ENCODE results near the gene NDUFB10.

Gene NDUFB10

GRCh38 chr16:1930338-1930720 is 29.0 kb upstream of the NDUFB10 start:
- no peaks in the 10 kb centered on the region for H3K36me3 Mint-ChIP-seq (ENCODE audit: low read depth)
- H3K9me3 Mint-ChIP-seq = no peaks in the 10 kb centered on the region
- H3K27ac Mint-ChIP-seq = no peak overlapping the region
- no peak for TF ChIP-seq CTCF (IDR thresholded peaks at IDR 0.05)
- H3K27me3 Mint-ChIP-seq (ENCODE audit: low read depth, poor library complexity) = peaks cover 14% of the 10 kb centered on the region
- no peak for DNase-seq
- H3K4me3 Mint-ChIP-seq = no peak overlapping the region
- peaks cover 23% of the 10 kb centered on the region for H3K4me1 Mint-ChIP-seq

GRCh38 chr16:1932050-1933028 is 27.0 kb upstream of the NDUFB10 start:
- no peak for TF ChIP-seq CTCF (IDR thresholded peaks at IDR 0.05)
- no peaks in the 10 kb centered on the region for H3K9me3 Mint-ChIP-seq
- no peak for DNase-seq
- H3K27ac Mint-ChIP-seq = no peak overlapping the region
- H3K4me1 Mint-ChIP-seq = peaks cover 16% of the 10 kb centered on the region
- H3K4me3 Mint-ChIP-seq = no peak overlapping the region
- peaks cover 11% of the 10 kb centered on the region for H3K27me3 Mint-ChIP-seq (ENCODE audit: low read depth, poor library complexity)
- peaks cover 6% of the 10 kb centered on the region for H3K36me3 Mint-ChIP-seq (ENCODE audit: low read depth)

GRCh38 chr16:1933097-1933661 is 26.2 kb upstream of the NDUFB10 start:
- no peaks in the 10 kb centered on the region for H3K9me3 Mint-ChIP-seq
- peaks cover 6% of the 10 kb centered on the region for H3K36me3 Mint-ChIP-seq (ENCODE audit: low read depth)
- peaks cover 13% of the 10 kb centered on the region for H3K4me1 Mint-ChIP-seq
- H3K27me3 Mint-ChIP-seq (ENCODE audit: low read depth, poor library complexity) = peaks cover 10% of the 10 kb centered on the region
- no peak overlapping the region for H3K27ac Mint-ChIP-seq
- no peak overlapping the region for H3K4me3 Mint-ChIP-seq
- DNase-seq = no peak
- TF ChIP-seq CTCF (IDR thresholded peaks at IDR 0.05) = no peak

GRCh38 chr16:1936945-1937479 is 22.3 kb upstream of the NDUFB10 start:
- Mint-ChIP-seq H3K4me3 (no peak overlapping the region), H3K4me1 (peaks cover 38% of the 10 kb centered on the region), H3K27me3 (ENCODE audit: low read depth, poor library complexity) (peaks cover 4% of the 10 kb centered on the region), H3K9me3 (no peaks in the 10 kb centered on the region), H3K27ac (no peak overlapping the region), H3K36me3 (ENCODE audit: low read depth) (peaks cover 6% of the 10 kb centered on the region)
- DNase-seq = no peak
- TF ChIP-seq CTCF (IDR thresholded peaks at IDR 0.05) = no peak

- no peaks in the 10 kb centered on the region for H3K27me3 Mint-ChIP-seq (ENCODE audit: low read depth, poor library complexity)
- no peak overlapping the region for H3K4me3 Mint-ChIP-seq
- H3K4me1 Mint-ChIP-seq = peaks cover 40% of the 10 kb centered on the region
- peaks cover 6% of the 10 kb centered on the region for H3K36me3 Mint-ChIP-seq (ENCODE audit: low read depth)
- no peak overlapping the region for H3K27ac Mint-ChIP-seq
- no peak for DNase-seq
- no peak for TF ChIP-seq CTCF (IDR thresholded peaks at IDR 0.05)
- H3K9me3 Mint-ChIP-seq = no peaks in the 10 kb centered on the region
Measured at GRCh38 chr16:1938316-1938715, 21.0 kb upstream of the NDUFB10 start.
